DND-41 (cell line): ENCODE data around the gene CPEB4.

ENCODE experiments used
- CTCF ChIP-seq: IDR thresholded peaks from 2 replicates; pipeline ENCODE4 v1.5.1; 2012; ENCODE audit warnings: borderline replicate concordance, low read length, moderate library complexity, mild to moderate bottlenecking; ENCODE audit not compliant: poor library complexity, severe bottlenecking; ENCODE audit errors: extremely low read depth
- EZH2 ChIP-seq: IDR thresholded peaks from 3 replicates; pipeline ENCODE4 v1.6.1; 2012; ENCODE audit warnings: borderline replicate concordance, low read depth, mild to moderate bottlenecking, moderate library complexity, low read length, inconsistent platforms; ENCODE audit not compliant: severe bottlenecking

DNA sequence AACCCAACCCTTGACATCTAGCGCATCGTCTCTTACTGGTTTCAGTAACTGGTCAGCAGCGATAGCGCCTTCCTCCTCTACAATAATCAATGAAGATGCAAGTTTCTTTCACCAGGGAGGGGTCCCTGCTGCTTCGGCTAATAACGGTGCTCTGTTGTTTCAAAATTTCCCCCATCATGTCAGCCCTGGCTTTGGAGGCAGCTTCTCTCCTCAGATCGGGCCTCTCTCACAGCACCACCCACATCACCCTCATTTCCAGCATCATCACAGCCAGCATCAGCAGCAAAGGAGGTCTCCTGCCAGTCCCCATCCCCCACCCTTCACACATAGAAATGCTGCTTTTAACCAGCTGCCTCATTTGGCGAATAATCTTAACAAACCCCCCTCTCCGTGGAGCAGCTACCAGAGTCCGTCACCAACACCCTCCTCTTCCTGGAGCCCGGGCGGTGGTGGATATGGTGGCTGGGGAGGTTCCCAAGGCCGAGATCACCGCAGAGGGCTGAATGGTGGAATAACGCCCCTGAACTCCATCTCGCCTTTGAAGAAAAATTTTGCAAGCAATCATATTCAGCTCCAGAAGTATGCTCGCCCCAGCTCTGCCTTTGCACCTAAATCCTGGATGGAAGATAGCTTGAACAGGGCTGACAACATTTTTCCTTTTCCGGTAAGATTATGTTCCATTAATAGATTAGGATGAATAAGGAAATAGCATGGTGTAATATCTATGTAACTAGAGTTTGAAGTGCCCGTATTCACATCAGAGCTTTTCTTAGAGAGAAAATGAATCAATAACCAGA is 2.2 kb downstream of the CPEB4 start:
- TF ChIP-seq CTCF = no peak
- TF ChIP-seq EZH2 = no peak
